Measurements from ENCODE around the gene TPSAB1. TPM values are rescaled to one million over a fixed set of nuclear protein-coding genes. Genes with fewer than 3 reads are reported as not detected.

TPSAB1 gene
- total and polyA plus RNA-seq, 8 donors, result 1.1 to 17.0 (median 4.9) TPM

DNA sequence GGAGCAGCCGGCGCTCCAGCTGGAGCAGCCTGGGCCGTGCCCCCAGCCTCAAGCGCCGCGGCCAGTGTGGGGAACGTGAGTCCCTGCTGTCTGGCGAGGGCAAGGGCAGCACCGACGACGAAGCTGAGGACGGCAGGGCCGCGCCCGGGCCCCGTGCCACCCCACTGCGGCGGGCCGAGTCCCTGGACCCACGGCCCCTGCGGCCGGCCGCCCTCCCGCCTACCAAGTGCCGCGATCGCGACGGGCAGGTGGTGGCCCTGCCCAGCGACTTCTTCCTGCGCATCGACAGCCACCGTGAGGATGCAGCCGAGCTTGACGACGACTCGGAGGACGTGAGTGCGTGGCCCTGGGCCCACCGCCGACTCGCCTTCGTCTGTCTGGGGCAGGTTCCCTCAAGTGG, 31.4 kb upstream of the TPSAB1 start:
- H3K4me3 ChIP-seq, result no peak overlapping the region
- H3K27ac ChIP-seq, result no peak overlapping the region
- no peak for TF ChIP-seq CTCF (IDR thresholded peaks at IDR 0.05)
- H3K9me3 ChIP-seq, result no peaks in the 10 kb centered on the region
- FAIRE-seq (no peak), DNase-seq (no peak), ATAC-seq (no peak)
- intact Hi-C loops (cut with DNase I), result no loop called here
- H3K27me3 ChIP-seq, result no peaks in the 10 kb centered on the region
- H3K4me1 ChIP-seq, result no peaks in the 10 kb centered on the region
- 79 to 89% methylated on average over 35 to 43 of the region's 43 CpGs for WGBS, 2 donors
- H3K36me3 ChIP-seq, result no peaks in the 10 kb centered on the region

DNA sequence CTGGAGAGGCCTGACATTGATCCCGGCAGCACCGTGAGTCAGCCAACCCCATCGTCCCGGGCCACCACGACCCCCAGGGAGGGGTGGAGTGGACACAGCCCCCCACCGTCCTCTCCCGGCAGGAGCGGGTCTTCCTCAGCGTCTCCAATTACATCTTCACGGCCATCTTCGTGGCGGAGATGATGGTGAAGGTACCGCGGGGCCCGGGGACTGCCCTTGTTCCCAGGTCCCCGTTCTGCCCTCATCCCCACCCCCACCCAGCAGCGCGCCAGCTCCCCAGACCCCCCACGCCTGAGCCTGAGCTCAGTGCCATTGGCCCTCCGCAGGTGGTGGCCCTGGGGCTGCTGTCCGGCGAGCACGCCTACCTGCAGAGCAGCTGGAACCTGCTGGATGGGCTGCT, 30.0 kb upstream of the TPSAB1 start:
- Histone ChIP-seq H3K4me1 (no peaks in the 10 kb centered on the region), H3K36me3 (no peaks in the 10 kb centered on the region), H3K27ac (no peak overlapping the region), H3K9me3 (no peaks in the 10 kb centered on the region), H3K4me3 (no peak overlapping the region), H3K27me3 (no peaks in the 10 kb centered on the region)
- intact Hi-C loops (cut with DNase I), result no loop called here
- FAIRE-seq (no peak), ATAC-seq (no peak), DNase-seq (no peak)
- TF ChIP-seq CTCF (IDR thresholded peaks at IDR 0.05), result no peak
- WGBS, 2 donors, result 77 to 81% methylated on average over 23 of the region's 23 CpGs

- intact Hi-C loops (cut with DNase I), result no loop called here
- H3K36me3 ChIP-seq, result no peaks in the 10 kb centered on the region
- DNase-seq (no peak), ATAC-seq (no peak), FAIRE-seq (no peak)
- WGBS, 2 donors, result 78 to 87% methylated on average over 49 to 65 of the region's 65 CpGs
- no peak overlapping the region for H3K4me3 ChIP-seq
- TF ChIP-seq CTCF (IDR thresholded peaks at IDR 0.05), result no peak
- H3K27ac ChIP-seq, result no peak overlapping the region
- H3K9me3 ChIP-seq, result no peaks in the 10 kb centered on the region
- no peaks in the 10 kb centered on the region for H3K27me3 ChIP-seq
- no peaks in the 10 kb centered on the region for H3K4me1 ChIP-seq
Measured at GRCh38 chr16:1211451-1212268, 28.8 kb upstream of the TPSAB1 start.

DNA sequence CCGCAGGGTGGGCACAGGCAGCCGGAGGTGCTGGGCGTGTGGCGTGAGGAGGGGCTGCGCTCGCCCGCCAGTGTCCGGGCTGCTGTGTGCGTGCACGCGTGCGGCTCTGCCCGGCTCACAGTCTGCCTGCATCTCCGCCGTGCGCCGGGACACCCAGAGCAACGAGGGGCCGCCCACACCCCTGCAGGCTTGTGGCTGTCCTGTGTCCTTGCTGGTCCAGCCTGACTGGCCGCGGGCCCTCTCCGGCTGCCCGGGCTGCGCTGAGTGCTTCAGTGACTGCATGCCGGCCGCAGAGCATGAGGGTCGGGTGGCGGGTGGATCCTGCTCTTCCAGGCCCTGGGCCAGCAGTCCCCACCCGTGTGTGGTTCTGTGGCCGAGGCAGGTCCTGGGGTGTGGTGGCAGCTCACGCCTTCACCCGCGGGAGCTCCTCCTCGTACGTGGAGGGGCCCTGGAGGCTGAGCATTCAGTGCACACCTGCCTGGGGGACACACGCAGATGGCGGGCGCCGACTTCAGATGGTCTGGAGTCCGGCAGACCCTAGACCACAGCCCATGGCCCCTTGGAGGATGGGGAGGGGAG, 27.8 kb upstream of the TPSAB1 start:
- no peaks in the 10 kb centered on the region for H3K36me3 ChIP-seq
- H3K9me3 ChIP-seq, result no peaks in the 10 kb centered on the region
- H3K4me3 ChIP-seq, result no peak overlapping the region
- ATAC-seq (no peak), FAIRE-seq (no peak), DNase-seq (no peak)
- H3K27me3 ChIP-seq, result no peaks in the 10 kb centered on the region
- WGBS, 2 donors, result 78 to 89% methylated on average over 36 to 40 of the region's 40 CpGs
- no peak overlapping the region for H3K27ac ChIP-seq
- no peaks in the 10 kb centered on the region for H3K4me1 ChIP-seq
- no peak for TF ChIP-seq CTCF (IDR thresholded peaks at IDR 0.05)
- intact Hi-C loops (cut with DNase I), result no loop called here

GRCh38 chr16:1213231-1213630, 27.3 kb upstream of the TPSAB1 start:
- no peaks in the 10 kb centered on the region for H3K4me1 ChIP-seq
- DNase-seq, result no peak
- FAIRE-seq, result no peak

More at GRCh38 chr16:1213231-1213630, 27.3 kb upstream of the TPSAB1 start:
- ATAC-seq, result no peak
- H3K4me3 ChIP-seq, result no peak overlapping the region
- no peaks in the 10 kb centered on the region for H3K9me3 ChIP-seq
- intact Hi-C loops (cut with DNase I), result no loop called here
- 71 to 83% methylated on average over 8 of the region's 8 CpGs for WGBS, 2 donors
- TF ChIP-seq CTCF (IDR thresholded peaks at IDR 0.05), result no peak
- H3K36me3 ChIP-seq, result no peaks in the 10 kb centered on the region
- H3K27ac ChIP-seq, result no peak overlapping the region
- no peaks in the 10 kb centered on the region for H3K27me3 ChIP-seq
